Mammary epithelial cell (primary cell): Measurements from ENCODE around the gene CATSPERD.

Experiments used
- CTCF ChIP-seq, 2 donors: IDR thresholded peaks in 1 of 2; conservative IDR thresholded peaks in 1 of 2; 2 replicates each; pipeline ENCODE4 v1.5.1; 2011 to 2012; ENCODE audit warnings: inconsistent platforms in 2 of 2, low read length in 2 of 2, mild to moderate bottlenecking in 2 of 2, control low read depth in 1 of 2, low read depth in 1 of 2; ENCODE audit not compliant: insufficient read depth in 1 of 2; ENCODE audit errors: extremely low read depth in 1 of 2
- EZH2 ChIP-seq: IDR thresholded peaks from 2 replicates; pipeline ENCODE4 v1.6.1; 2012; ENCODE audit warnings: low read length, inconsistent platforms, borderline replicate concordance

GRCh38 chr19:5705552-5705951, 14.9 kb upstream of the CATSPERD start:
- TF ChIP-seq CTCF (conservative IDR thresholded peaks at IDR 0.05 in 1 of 2, IDR thresholded peaks at IDR 0.05 in 1 of 2; ENCODE audit: extremely low read depth in 1 of 2, insufficient read depth in 1 of 2, low read depth in 1 of 2, low read length in 2 of 2) (no peak), EZH2 (no peak)
